ENCODE results near the gene NACA2.
"Not testable (repeated sequence)": the region's sequence is repeated elsewhere in the genome, so short reads cannot be mapped to it uniquely, and the experiment has no call there.

Gene NACA2

DNA sequence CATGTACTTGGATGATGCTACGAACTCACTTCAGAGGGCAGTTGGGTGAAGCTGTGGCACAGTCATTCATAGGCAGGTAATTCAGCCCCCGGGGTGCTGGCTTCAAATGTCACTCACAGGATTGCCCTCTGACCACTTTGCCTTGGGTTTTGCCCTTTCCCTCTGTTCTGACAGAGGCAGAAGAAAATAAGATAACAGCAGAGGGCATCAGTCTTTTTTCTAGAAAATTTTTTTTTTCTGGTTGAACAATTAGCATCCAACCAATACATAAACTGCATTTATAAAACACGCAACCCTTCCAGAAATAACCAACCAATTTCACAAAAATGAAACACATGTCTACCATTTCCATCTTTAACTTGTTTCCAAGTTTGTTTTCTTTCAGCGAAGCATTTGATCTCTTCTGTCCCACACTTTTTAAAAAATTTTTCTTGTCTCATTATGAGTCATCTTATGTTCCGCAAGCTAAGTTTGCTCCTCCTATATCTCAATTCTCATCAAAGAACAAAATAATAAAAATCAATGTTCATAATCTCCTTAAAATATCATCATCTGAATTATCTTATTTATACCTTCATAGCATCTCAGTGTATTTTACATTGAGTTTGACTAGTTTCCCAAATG lies 15.6 kb downstream of the NACA2 start:
- no peak for DNase-seq

DNA sequence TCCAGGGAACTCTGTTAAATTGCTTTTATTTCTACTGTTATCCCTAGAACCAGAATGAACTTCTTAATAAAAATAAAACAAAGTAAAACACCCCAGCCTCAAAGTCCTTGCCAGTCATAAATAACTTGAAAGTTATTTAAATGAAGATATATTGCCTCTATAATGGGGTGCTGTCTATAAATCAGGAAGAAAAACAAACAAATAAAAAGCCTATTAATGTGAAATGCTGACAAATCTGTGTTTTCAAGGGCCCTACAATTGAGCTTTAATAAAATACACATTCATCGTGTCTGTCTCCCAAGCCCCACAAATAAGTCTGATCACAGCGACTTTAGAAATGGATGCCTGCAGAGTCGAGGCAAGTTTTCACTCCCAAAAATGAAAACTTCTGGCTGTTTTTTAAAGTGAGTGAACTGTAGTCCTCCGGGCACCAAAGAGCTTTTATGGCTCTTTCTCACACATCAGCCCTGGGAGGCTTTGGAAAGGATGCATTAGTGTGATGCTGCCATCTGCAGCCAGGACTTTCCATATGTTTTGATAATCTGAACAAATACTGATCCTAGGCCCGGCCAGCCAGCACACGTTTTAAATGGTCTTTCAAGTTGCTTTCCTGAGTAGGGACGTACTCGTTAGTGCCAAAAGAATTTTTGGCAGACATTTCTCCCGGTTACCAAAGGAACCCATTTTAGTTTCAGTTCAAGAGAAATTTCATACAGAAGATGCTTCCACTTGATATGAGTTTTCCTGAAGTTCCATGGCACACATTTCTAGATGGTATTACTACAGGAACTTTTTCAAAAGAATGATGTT lies 16.3 kb downstream of the NACA2 start:
- peak; percentile 37 for DNase-seq

DNA sequence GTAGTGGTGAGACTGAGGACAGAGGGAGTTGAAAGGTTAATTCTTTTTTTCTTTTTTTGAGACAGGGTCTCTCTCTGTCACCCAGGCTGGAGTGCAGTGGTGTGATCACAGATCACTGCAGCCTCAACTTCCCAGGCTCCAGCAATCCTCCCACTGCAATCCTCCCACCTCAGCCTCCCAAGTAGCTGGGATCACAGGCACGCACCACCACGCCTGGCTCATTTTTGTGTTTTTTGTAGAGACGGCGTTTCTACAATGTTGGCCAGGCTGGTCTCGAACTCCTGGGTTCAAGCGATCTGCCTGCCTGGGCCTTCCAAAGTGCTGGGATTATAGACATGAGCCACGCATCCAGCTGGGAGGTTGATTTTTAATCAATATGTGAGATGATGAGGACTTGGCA lies 18.5 kb downstream of the NACA2 start:
- not testable (repeated sequence) for DNase-seq

DNA sequence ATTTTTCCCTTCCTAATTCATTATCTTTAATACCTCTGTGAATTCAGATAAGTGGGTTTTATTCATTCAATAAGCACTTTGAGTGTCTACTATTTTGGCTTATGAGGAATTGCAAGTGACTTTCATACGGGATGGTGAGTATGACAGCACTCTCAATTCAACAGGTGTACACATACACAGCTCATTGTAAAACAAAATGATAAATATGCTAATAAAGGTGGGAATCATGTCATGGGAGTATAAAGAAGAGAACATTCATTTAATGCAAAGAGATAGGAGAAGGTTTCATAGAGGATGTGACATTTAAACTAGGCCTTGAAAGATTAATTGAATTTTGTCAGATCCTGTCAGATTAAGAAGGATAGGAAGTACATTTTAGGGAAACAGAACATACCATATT lies 19.4 kb downstream of the NACA2 start:
- DNase-seq = no peak

DNA sequence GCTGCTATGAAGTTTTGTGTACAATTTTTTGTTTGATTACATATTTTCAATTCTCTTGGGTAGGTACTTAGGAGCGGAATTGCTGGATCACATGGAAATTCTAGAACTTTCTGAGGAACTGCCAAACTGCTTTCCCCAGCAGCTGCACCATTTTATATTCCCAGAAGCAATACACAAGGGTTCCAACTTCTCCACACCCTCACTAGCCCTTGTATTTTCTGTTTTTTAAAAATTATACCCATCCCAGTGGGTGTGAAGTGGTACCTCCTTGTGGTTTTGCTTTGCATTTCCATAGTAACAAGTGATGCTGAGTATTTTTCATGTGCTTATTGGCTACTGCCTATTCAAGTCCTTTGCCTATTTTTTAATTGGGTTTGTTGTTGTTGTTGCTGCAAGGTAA lies 20.9 kb downstream of the NACA2 start:
- DNase-seq = no peak

- DNase-seq = not testable (repeated sequence)
Observed at GRCh38 chr17:61569525-61569924, 21.5 kb downstream of the NACA2 start.

GRCh38 chr17:61568219-61569072 lies 22.6 kb downstream of the NACA2 start:
- DNase-seq = peak; percentile 92

DNA sequence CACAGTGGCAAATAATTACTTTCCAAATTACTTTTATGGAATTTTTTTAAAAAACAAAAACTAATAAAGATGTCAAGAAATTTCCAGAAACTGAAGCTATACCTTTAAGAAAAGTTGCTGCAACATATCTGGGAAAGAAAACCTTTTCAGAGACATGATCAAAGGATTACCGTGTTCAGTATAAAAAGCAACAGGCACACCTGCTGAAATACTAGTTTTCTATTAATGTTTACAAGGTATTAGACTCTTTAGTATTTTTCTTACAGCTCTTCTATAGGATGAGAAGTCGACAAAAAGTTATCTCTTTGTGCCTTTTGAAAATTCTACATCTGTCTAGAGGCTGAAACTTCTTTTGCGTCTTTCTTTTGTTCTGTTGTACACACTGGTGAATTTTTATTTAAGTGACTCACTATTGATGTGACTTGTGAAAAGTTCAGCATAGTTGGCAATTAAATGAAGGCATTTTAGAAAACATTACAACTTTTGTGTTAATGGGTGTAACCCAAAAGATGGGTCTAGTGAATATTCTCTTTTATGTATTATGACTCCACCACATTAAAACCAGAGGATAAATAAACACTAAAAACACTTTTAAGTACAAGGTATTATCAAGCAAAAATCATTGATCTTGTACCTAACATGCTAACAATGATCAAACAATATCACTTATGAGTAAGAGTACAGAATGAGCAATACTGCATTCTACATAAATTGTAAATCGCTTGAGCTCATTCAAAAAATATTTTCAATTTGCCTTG lies 23.8 kb downstream of the NACA2 start:
- DNase-seq = no peak

GRCh38 chr17:61566448-61566847 lies 24.6 kb downstream of the NACA2 start:
- DNase-seq = not testable (repeated sequence)

- DNase-seq = not testable (repeated sequence)
Observed at GRCh38 chr17:61565850-61566249, 25.2 kb downstream of the NACA2 start.

DNA sequence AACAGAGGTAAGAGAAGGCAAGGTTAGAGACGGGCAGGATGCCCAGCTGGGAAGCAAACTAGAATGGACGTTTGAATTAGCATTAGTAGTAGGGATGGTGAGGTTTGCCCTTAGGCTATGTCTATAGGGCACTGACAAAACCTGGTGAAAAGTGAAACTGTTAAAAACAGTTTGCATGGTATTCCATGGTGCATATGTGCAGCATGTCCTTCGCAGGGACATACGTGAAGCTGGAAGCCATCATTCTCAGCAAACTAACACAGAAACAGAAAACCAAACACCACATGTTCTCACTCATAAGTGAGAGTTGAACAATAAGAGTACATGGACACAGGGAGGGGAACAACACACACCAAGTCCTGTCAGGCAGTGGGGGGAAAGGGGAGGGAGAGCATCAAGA lies 25.8 kb downstream of the NACA2 start:
- no peak for DNase-seq

- no peak for DNase-seq
Observed at GRCh38 chr17:61562287-61562686, 28.7 kb downstream of the NACA2 start.

DNA sequence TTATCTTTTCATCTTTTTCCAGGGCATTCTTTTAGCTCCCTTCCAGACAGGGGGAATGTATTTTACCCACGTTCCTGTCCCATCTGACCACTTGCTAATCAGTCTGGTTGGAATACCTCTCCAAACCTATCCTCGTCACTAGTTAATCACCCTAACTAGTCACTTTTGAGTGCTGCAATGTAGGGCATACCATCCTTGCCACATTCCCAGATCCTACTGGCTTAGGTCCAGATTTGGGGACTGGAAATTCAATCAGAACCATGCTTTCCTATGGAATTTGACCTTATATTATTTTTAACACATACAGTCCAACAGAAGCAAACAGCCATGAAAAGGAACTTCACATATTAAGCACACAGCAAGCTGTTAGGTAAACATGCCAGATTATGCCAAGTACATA lies 29.7 kb downstream of the NACA2 start:
- DNase-seq = no peak

GRCh38 chr17:61560071-61560470 lies 30.9 kb downstream of the NACA2 start:
- no peak for DNase-seq

DNA sequence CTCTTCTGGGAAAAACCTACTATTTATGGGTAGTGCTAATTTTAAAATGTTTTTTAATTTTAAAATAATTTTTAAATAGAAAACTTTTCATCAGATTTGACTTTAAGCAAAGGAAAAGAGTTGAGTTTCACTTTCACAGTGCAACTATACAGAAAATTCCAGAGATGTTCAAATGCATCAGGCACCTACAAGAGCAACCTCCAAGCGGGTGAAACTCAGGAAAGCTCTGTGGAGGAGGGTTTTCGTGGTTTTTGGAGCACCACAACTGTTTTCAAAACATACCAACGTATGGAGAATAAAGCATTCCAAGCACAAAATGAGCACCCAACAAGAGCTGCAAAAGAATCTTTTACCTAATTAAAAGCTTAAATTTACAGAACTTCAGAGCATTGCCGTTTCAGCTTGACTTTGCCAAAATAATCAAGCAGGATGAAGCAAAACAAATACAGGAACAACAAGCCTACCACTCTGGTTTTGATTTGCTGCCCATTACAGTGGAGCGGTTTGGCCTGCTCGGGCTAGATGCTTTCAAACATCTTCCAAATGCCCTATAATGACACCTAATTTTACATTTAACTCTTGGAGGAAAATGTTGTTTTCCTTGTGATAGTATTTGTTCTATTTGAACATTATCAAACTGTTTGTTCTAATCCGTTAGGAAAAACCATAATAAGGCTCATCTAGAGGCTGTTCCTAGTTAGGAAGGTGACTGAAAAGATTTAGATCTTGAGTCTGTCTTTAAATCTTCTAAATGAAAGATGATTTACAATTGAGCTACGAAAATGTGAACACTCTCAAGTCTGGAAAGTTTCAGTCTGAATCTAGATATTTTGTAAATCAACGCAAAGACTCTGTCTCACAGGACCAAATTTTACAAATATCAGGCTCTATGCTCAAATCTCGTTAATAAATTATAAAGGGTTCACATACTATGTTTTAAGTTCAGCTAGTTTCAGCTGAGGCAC lies 34.5 kb downstream of the NACA2 start:
- DNase-seq = no peak

DNA sequence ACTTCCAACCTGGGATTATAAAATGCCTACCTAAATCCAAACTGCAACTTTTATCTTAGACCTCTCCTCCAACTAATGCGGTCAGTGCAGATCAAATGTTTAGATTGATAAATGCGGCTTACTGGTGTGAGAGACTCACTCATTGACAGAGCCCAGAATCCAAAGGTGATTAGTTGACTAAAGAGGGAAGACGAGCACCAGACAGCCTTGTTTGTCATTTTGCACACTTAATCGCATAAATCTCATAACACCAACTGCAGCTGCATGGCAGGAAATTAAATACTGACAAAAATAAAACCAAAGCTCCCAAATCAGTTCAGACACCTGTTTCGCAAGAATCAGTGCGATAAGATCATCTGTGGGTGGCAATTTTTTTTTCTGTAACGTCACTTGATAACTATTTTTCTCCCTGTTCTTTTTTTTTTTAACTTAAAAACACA lies 35.9 kb downstream of the NACA2 start:
- no peak for DNase-seq

DNA sequence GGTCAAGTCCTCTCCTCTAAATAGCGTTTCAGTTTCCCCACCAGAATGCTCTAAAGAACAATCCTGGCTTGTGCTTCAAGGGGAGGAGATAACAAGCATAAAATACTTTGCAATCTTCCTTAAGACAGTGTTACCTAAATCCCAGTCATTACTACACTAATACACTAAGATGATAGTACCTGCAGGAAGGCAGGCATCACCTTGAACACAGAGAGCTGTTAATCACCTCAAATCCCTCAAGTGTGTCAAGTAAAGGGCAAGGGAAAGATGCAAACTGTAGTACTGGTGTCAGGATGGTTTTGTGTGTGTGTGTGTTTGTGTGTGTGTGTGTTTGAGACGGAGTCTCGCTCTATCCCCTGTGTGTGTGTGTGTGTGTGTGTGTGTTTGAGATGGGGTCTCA lies 36.8 kb downstream of the NACA2 start:
- no peak for DNase-seq

DNA sequence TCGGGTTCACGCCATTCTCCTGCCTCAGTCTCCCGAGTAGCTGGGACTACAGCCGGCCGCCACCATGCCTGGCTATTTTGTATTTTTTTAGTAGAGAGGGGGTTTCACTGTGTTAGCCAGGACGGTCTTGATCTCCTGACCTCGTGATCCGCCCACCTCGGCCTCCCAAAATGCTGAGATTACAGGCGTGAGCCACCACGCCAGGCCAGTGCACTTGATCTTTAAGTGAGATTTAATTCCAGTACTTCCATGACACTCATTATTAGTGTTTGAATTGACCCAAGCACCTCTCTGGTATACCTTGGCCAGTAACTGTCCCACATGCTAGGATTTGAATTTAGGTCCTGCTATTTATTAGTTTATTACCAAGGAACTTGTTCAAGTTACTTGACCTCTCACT lies 38.5 kb downstream of the NACA2 start:
- not testable (repeated sequence) for DNase-seq

DNA sequence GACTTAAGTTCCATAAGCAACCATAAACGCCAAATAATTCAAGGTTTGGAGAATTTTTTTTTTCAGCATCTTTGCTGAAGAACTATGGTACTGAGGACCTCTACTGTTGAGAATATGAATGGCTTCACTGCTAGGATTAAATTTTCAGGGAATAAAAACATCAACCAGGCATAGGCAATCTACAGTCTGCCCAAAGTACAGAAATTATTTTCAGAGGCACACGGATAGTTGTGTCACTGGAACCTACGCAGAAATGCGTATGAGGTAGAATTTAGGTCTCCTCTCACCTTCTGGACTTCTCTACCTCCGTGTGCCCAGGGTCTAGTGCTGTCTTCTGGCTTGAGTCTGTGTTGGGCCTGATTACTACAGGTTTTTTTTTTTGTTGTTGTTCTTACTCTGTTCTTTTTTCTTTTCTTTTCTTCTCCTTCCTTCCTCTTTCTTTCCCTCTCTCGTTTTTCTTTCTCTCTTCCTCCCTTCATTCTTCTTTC lies 39.7 kb downstream of the NACA2 start:
- no peak for DNase-seq

DNA sequence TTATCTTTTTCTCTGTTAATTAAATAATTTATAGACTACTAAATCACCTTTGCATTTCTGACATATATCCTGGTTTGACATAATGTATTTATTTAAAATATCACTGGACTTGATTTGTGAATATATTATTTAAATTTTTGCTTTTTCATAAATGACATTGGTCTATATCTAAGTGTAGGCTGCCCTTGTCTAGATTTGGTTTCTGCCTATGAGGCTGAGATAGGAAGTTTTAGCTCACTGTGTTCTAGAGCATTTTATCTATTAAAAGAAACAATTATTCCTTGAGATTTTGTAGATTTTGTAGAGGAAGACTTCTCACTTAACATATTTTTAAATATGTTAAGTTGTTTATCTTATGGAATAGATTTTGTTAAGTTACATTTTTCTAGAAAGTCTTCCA lies 43.9 kb downstream of the NACA2 start:
- no peak for DNase-seq

- DNase-seq = no peak
Observed at GRCh38 chr17:61545335-61545938, 45.6 kb downstream of the NACA2 start.
